ENCODE measurements around the gene IFNL3.

The IFNL3 gene

GRCh38 chr19:39203372-39204341 is 41.1 kb downstream of the IFNL3 start, which contains the start of gene SYCN:
Gene SYCN, minus strand, starts transcription at chr19:39204263. Its CDS starts 9 bp downstream, at chr19:39204254.
- H3K4me3 ChIP-seq (ENCODE audit: low read depth, low read length): no peak within 1 kb of the TSS
- DNase-seq (ENCODE audit: low read depth): no peak
- TF ChIP-seq CTCF (IDR thresholded peaks at IDR 0.05; ENCODE audit: insufficient read depth, low read depth, low read length, missing control alignments): no peak

GRCh38 chr19:39202998-39203355 is 41.8 kb downstream of the IFNL3 start:
- no peak overlapping the region for H3K4me3 ChIP-seq (ENCODE audit: low read depth, low read length)
- no peak for DNase-seq (ENCODE audit: low read depth)
- no peak for TF ChIP-seq CTCF (IDR thresholded peaks at IDR 0.05; ENCODE audit: insufficient read depth, low read depth, low read length, missing control alignments)

- no peak for DNase-seq (ENCODE audit: low read depth)
- no peak overlapping the region for H3K4me3 ChIP-seq (ENCODE audit: low read depth, low read length)
- TF ChIP-seq CTCF (IDR thresholded peaks at IDR 0.05; ENCODE audit: insufficient read depth, low read depth, low read length, missing control alignments): no peak
These were observed 44.0 kb downstream of the IFNL3 start for GRCh38 chr19:39200803-39201115.

GRCh38 chr19:39200066-39200802 is 44.6 kb downstream of the IFNL3 start:
- H3K4me3 ChIP-seq (ENCODE audit: low read depth, low read length): no peak overlapping the region
- no peak for DNase-seq (ENCODE audit: low read depth)
- no peak for TF ChIP-seq CTCF (IDR thresholded peaks at IDR 0.05; ENCODE audit: insufficient read depth, low read depth, low read length, missing control alignments)

GRCh38 chr19:39199025-39199424 is 45.8 kb downstream of the IFNL3 start:
- no peak overlapping the region for H3K4me3 ChIP-seq (ENCODE audit: low read depth, low read length)
- DNase-seq (ENCODE audit: low read depth): no peak
- no peak for TF ChIP-seq CTCF (IDR thresholded peaks at IDR 0.05; ENCODE audit: insufficient read depth, low read depth, low read length, missing control alignments)

- TF ChIP-seq CTCF (IDR thresholded peaks at IDR 0.05; ENCODE audit: insufficient read depth, low read depth, low read length, missing control alignments): no peak
- no peak overlapping the region for H3K4me3 ChIP-seq (ENCODE audit: low read depth, low read length)
- no peak for DNase-seq (ENCODE audit: low read depth)
These were observed 47.0 kb downstream of the IFNL3 start for GRCh38 chr19:39197808-39198207.

All from GM12865 (cell line).